Lung microvascular endothelial cell (primary cell): ENCODE results near the gene B4GALNT1. TPM values are rescaled to one million over a fixed set of nuclear protein-coding genes. Genes with fewer than 3 reads are reported as not detected.
"Not testable (repeated sequence)": the region's sequence is repeated elsewhere in the genome, so short reads cannot be mapped to it uniquely, and the experiment has no call there.

Experiments used
- DNase-seq, 2 donors: peaks; one replicate each; pipeline versions ENCODE4 v3.0.0 to v3.0.0-alpha.2; 2010; ENCODE audit warnings: low read depth in 2 of 2
- total RNA-seq: library from RNA; depleted of rRNA; stranded (reverse); fragments of >200 nt; gene quantifications from 2 replicates; pipeline ENCODE4 v1.2.1, GENCODE V29; 2014

B4GALNT1 gene
- total RNA-seq, 1 donor from 2014 or later: not detected

- no peak for DNase-seq
Measured at GRCh38 chr12:57638096-57638495, 5.1 kb upstream of the B4GALNT1 start.

DNA sequence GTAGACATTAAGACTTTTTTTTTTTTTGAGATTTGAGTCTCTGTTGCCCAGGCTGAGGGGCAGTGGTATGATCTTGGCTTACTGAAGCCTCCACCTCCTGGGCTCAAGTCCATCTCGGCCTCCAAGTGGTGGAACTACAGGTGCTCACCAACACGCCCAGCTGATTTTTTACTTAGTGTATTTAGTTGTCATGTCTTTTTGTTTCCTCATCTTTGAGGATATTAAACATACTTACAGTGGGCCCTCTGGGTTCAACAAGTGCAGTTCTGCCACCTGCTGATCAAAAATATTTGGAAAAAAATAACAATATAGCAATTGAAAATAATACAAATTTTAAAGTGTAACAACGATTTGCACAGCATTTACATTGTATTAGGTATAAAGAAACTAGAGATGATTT is 4.4 kb upstream of the B4GALNT1 start:
- DNase-seq: no peak

- DNase-seq: not testable (repeated sequence)
Measured at GRCh38 chr12:57636731-57637130, 3.7 kb upstream of the B4GALNT1 start.

DNA sequence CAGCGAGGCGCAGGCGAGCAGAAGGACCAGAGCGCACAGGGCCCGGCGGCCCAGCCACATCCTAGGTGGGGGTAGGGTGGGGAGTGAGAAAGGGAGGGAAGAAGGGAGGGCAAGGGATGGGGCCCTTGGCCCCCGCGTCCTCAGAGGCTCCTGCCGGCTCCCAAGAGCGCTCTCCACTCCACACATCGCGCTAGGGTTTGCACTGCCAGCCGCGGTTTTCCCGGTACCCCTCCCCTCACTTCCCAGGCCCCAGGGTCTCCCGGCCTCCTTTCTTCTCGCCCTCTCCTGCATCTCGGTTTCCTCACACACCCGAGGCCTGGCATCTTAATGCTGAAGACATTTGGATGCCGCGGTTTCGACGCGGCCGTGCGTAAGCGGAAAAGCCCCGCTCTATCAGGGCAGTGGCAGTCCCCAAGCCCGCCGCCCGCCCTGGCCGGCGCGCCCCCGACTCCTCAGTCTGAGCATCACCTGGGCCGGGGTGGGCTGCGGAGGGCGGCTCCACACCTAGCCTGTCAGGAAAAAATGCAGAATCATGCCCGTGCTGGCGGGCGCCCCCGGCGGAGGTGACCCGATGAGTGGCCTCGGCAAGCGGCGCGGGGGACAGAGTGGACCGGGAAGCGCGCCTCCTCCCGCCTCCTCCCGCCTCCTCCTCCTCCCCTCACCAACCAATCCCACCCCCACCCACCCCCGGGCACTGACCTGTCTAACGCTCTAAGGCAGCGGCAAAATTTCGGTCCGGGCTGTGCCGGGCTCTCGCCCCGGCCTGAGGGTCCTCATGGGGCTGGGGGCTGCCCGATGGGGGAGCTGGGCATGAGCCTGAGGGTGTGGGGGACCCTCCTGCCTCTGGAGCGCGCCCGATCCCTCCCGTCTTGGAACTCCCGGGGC is 686 bp downstream of the B4GALNT1 start:
- DNase-seq: no peak

DNA sequence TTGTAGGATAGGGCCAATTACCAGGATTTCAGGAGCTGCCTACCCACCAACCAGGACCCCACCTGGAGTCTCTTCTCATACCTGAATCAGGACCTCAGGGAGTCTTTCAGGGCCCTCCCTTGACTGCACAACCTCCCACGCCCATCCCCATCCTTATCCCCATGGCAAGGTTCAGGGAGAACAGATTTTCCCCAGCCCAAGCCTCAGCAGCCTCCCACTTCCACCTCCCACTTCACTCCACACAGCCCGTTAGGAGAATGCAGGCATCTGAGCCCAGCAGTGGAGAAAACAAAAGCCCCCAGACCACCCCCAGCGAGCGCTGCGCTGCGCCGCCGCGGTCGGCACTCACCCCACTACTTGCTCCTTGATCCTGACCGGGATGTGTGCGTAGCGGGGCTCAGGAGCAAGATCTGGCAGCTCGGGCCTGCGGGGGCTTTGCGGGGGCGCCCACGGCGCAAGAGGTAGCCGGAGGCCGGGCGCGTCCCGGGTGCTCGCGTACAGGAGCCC is 1.4 kb downstream of the B4GALNT1 start:
- DNase-seq: no peak

DNA sequence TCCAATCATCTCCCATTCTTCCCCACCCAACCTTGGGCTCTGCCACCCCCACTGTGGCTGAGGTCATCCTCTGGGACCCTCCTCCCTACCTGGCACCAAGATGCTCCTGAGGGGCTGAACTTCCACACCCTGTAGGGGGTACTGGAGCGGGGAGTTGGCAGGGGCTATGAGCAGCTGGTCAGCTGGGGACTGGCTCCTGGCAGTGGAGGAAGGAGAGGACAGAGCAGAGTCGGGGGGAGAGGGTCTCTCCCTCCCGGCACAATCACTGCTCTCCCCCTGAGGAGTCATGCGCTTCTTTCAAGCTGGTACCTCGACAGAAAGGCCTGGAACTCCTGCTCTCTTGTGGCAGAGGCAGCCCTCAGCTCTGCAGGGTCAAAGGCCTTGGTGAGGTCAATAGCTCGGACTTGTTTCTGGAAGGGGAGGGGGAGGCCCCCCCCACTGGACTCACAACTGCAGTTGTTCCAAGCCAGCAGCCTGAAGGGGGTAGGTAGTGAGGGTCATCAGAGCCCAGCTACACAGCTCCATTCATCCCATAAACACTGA is 2.0 kb downstream of the B4GALNT1 start:
- no peak for DNase-seq

- DNase-seq: no peak
Measured at GRCh38 chr12:57629897-57630471, 3.0 kb downstream of the B4GALNT1 start.

DNA sequence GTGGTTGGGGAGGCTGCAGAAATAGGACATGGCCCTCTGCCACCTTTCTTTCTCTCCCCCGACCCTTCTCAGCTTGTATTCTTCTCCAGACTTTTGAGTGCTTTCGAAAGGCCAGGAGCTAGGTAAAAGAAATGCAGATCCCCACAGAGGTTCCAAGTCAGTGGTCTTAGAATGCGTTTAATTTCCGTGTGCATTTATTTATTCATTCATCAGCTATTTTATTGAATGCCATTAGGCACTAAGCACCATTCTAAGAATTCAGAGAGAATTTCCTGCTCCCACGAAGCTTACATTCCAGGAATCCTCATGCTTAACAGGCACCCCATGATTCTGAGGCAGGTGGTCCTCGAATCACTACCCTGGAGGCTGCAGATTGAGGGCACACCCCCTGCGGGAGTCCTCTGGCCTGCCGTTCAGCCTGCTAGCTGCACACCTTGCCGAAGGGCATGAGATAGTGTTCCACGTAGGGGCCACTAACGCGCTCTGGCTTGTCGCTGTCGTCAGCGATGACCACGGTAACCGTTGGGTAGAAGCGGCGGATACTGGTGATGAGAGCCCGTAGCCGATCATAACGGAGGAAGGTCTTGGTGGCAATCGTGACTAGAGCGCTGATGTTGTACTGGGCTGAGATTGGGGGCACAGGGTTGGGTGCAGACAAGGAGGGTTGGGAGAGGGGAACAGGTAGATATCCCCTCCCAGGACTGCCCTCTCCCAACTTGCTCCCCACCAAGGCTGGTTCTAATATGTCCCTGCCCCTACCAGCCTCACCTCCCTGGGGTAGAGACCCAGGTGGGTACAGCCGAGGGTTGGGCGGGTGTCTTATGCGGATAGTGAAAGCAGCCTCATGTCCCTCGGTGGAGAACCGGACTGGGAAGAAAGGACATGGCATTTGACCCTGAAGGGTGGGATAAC is 4.5 kb downstream of the B4GALNT1 start:
- DNase-seq: no peak

- DNase-seq: no peak
Measured at GRCh38 chr12:57627501-57628279, 5.3 kb downstream of the B4GALNT1 start.

DNA sequence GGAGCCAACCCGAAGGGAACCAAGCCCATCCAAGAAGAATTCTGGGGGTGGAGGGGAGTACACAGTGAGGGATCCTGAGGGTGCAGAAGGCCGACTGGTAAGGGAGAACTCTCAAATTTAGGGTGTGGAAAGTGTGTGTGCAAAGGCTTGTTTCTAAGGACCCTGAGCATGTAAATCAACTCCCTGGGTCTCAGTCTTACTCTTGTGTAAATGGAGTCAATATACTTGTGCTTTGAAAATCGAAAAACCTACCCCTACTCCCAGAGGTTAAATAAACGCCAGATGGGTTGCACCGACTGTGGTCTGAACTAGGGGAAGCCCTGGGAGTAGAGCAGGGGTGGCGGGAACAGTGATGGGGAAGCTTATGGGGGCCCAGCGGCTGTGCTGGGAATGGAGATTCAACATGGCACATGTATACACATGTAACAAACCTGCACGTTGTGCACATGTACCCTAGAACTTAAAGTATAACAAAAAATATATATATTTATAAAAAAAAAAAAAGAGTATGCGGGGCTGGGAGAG is 6.0 kb downstream of the B4GALNT1 start:
- no peak for DNase-seq

DNA sequence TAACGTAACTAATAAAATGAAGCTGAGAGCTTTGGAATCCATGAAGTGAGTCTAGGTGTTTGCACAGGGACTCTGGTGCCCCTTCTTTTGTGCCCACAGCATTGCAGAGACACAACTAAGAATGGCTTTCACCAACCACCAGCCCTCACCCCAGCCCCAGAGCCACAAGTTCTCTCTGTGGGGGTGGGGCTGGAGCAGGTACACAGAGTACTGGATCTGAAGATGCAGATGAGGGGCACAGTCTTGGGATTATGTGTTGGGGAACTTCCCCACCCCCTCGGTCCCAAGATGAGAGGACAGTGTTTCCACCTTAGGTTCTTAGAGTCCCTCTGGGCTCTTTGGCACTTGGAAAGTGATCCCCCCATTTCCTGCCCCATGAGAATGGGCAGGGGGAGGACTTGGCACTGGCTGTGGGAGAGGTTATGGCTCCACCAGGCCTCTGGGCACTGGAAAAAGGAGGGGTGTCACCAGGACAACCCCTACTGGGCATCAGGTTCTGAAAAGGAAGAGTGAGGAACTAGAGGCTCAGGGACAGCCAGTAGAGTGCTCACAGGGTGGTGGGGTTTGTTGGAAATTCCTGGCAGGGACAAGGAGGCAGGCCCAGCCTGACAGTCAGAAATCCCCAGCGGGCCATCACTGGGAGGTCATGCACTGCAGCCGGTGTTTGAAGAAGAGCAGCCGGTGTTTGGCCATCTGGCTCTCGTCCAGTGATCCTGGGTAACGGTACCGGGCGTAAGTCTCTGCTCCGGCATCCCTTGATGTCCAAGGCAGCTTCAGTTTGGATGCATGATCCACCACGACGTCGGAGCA is 6.7 kb downstream of the B4GALNT1 start:
- no peak for DNase-seq

DNA sequence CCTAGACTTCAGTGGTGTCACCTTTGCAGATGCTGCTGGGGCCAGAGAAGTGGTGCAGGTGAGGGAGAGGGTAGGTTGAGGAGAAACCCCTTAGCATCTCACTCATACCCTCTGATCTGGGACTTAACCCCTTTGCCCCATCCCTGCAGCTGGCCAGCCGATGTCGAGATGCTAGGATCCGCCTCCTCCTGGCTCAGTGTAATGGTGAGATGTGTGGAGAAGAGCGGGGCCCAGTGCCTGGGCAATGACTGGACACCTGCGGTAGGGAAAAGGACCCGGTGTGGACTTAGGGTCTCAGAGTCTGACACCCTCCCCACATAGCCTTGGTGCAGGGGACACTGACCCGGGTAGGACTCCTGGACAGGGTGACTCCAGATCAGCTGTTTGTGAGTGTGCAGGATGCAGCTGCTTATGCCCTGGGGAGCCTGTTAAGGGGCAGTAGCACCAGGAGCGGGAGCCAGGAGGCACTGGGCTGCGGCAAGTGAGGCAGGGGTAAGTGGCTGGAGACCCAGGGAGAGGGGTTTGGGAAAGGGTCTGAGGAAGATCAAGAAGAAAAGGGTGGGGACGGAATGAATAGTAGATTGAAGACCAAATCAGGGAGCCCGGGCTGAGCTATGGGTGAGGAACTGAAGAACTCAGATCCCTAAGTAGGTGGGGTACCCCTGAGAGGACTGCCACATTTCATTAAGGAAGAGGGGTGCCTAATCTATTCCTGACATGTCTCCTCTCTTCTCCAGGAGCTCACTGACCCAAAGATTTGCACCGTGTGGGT is 7.6 kb downstream of the B4GALNT1 start:
- DNase-seq: no peak

DNA sequence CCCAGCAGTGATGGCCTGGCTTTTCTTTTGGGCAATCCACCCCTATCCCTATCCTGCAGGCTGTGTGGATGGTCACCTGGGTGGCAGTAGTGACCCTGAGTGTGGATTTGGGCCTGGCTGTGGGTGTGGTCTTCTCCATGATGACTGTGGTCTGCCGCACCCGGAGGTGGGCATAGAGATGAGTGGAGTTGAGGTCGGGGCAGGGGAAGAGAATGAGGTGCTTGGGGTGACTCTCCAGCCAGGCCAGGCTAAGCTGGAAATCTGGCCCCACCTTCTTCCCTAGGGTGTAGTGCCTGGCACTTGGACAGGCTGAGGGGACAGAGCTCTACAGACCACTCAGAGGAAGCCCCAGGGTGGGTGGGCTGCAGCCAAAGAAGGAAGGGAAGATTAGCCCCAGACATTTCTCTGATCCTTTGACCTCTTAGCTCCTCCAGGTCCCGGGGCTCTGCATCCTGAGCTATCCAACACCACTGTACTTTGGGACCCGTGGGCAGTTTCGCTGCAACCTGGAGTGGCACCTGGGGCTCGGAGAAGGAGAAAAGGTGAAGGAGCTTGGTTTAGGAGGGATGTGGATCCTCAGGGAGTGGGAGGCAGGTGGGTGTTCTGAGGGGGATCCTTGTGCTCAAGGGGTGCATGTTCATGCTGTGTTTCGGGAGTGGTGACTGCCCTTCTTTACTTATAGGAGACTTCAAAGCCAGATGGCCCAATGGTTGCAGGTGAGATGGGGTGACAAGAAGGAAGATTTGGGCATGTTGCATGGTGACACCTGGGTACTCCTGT is 8.4 kb downstream of the B4GALNT1 start:
- DNase-seq: no peak

DNA sequence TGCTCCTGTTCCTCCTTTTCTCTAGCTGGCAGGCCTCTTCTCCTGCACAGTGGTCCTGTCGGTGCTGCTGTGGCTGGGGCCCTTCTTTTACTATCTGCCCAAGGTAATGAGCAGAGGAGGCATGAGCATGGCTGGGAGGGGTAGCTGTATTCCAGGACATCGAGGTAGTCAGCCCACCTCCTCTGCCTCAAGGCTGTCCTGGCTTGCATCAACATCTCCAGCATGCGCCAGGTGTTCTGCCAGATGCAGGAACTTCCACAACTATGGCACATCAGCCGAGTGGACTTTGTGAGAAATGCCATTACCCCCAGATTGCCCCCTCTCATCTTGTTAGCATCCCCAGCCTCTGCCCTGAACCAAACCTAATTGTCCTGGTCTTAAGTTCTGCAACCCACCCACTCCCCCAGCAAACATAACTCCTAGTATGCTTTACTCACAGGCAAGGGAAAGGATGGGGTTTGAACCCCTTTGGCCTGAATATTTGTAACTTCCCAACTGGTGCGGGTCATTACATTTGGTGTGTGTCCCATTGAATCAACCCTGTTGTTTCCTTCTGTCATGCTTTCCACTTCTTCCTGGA is 9.1 kb downstream of the B4GALNT1 start:
- DNase-seq: no peak

GRCh38 chr12:57623385-57623784 is 9.6 kb downstream of the B4GALNT1 start:
- DNase-seq: no peak

- no peak for DNase-seq
Measured at GRCh38 chr12:57622293-57623245, 10.4 kb downstream of the B4GALNT1 start.
